Calu3 (cell line): ENCODE results near the gene TTPAL. TPM values are rescaled to one million over a fixed set of nuclear protein-coding genes. Genes with fewer than 3 reads are reported as not detected.

ENCODE experiments used
- BruUV-seq: library from RNA; stranded (reverse); fragments of 400-500 nt; replicated peaks from 2 replicates; lab custom pipeline; 2021; lab: Mats Ljungman, UMichigan
- CTCF ChIA-PET: fragments of 300-600 bp; sonication (Branson Sonifier 250); formaldehyde crosslinking; loops from one replicate; lab custom pipeline; 2022; ENCODE audit warnings: antibody characterized with exemption; lab: Charles Lee
- DNase-seq: peaks from one replicate; pipeline ENCODE4 v3.0.0; 2022
- H3K27ac Mint-ChIP-seq: one replicate; pipeline ENCODE4 v1.8.0; 2022; ENCODE audit warnings: mixed read lengths; ENCODE audit not compliant: unreplicated experiment
- H3K27me3 Mint-ChIP-seq: one replicate; pipeline ENCODE4 v1.8.0; 2022; ENCODE audit warnings: mixed read lengths; ENCODE audit not compliant: unreplicated experiment
- H3K36me3 Mint-ChIP-seq: one replicate; pipeline ENCODE4 v1.8.0; 2022; ENCODE audit warnings: mild to moderate bottlenecking, moderate library complexity, mixed read lengths; ENCODE audit not compliant: insufficient read depth, unreplicated experiment
- H3K4me1 Mint-ChIP-seq: one replicate; pipeline ENCODE4 v1.8.0; 2022; ENCODE audit warnings: mild to moderate bottlenecking, low read depth, mixed read lengths; ENCODE audit not compliant: unreplicated experiment
- H3K4me3 Mint-ChIP-seq: one replicate; pipeline ENCODE4 v1.8.0; 2022; ENCODE audit warnings: mild to moderate bottlenecking, low read depth, moderate library complexity, mixed read lengths; ENCODE audit not compliant: unreplicated experiment
- H3K9me3 Mint-ChIP-seq: one replicate; pipeline ENCODE4 v1.8.0; 2022; ENCODE audit warnings: low read depth, mixed read lengths; ENCODE audit not compliant: unreplicated experiment
- intact Hi-C: fragments of 100-400 bp; cut with micrococcal nuclease; formaldehyde crosslinking; loops from one replicate; pipeline ENCODE4 v1.10.0; 2022; ENCODE audit not compliant: unreplicated experiment
- total RNA-seq: library from RNA; stranded (reverse); gene quantifications from 2 replicates; pipeline ENCODE4 v1.2.3, GENCODE V29; 2022
- TF ChIP-seq, protein P1 (sequence below): fragments of 200-600 bp; IDR thresholded peaks from one replicate; pipeline ENCODE4 v1.8.0; 2022; ENCODE audit warnings: antibody characterized with exemption; ENCODE audit not compliant: unreplicated experiment

TTPAL gene
- total RNA-seq, 1 experiment from 2014 or later, result 39.9 TPM

DNA sequence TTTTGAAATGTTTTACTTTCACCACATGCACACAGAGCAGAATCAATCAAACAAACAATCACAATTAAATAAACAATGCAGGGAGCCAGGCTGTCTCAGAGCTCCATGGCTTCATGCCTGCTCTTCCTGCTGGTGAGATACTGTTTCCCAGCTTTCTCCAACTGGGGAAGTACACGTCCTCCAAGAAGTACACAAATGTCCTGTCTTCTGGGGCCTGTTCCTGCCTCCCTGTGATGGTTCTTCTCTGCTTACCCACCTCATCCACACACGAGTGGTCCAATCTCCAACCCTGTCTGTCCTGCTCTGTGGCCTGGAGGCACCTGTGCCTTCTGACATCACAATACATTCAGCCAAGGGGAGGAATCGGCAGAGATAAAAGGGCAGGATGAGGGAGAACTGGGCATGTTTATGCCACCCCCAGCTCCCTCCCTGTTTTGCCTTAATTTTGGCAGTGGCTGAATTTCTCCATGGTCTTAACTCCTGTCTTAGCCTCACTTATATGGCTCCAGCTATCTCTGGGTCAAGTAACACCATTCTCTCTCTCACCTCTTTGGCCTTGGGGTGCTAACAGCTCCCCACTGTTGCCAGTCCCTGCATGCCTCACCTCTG lies 25.3 kb upstream of the TTPAL start:
- no peaks in the 10 kb centered on the region for H3K36me3 Mint-ChIP-seq
- TF ChIP-seq, protein P1, sequence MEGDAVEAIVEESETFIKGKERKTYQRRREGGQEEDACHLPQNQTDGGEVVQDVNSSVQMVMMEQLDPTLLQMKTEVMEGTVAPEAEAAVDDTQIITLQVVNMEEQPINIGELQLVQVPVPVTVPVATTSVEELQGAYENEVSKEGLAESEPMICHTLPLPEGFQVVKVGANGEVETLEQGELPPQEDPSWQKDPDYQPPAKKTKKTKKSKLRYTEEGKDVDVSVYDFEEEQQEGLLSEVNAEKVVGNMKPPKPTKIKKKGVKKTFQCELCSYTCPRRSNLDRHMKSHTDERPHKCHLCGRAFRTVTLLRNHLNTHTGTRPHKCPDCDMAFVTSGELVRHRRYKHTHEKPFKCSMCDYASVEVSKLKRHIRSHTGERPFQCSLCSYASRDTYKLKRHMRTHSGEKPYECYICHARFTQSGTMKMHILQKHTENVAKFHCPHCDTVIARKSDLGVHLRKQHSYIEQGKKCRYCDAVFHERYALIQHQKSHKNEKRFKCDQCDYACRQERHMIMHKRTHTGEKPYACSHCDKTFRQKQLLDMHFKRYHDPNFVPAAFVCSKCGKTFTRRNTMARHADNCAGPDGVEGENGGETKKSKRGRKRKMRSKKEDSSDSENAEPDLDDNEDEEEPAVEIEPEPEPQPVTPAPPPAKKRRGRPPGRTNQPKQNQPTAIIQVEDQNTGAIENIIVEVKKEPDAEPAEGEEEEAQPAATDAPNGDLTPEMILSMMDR, result no peak
- CTCF ChIA-PET, result interaction anchor here (0.6 kb wide), 1 partner anchor 20 kb away, joined by 3 read pairs; no protein-coding TSS in a partner anchor
- H3K27ac Mint-ChIP-seq, result no peak overlapping the region
- DNase-seq, result no peak
- H3K9me3 Mint-ChIP-seq, result no peaks in the 10 kb centered on the region
- peaks cover 38% of the 10 kb centered on the region for H3K27me3 Mint-ChIP-seq
- BruUV-seq, result no TSS peak
- intact Hi-C loops, result no loop called here
- H3K4me3 Mint-ChIP-seq, result no peak overlapping the region
- no peaks in the 10 kb centered on the region for H3K4me1 Mint-ChIP-seq

DNA sequence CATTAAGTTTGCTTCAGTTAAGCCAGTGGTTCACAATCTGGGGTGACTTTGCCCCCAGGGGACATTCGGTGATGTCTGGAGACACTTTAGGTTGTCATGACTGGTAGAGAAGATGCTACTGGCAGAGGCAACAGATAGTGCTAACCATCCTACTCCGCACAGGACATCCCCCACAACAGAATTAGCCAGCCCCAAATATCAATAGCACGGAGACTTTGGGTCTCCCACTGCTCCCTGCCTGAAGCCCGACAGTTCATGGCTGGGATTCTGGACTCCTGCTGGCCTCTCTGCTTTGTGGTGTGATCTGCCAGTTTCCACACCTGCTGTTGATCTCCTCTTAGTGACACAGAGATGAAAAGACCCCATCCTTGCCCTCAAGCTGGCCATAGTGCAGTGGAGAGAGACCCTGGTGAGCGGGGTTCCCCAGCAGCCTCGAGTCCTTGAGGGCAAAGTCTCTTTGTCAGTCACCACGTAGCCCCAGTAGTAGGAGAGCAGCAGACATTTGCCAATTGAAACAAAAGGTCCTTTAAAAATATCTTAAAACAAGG lies 24.7 kb upstream of the TTPAL start:
- Mint-ChIP-seq H3K27ac (no peak overlapping the region), H3K9me3 (no peaks in the 10 kb centered on the region), H3K36me3 (no peaks in the 10 kb centered on the region), H3K27me3 (peaks cover 32% of the 10 kb centered on the region), H3K4me3 (no peak overlapping the region), H3K4me1 (no peaks in the 10 kb centered on the region)
- TF ChIP-seq, protein P1, result no peak
- intact Hi-C loops, result no loop called here
- DNase-seq, result no peak
- CTCF ChIA-PET, result no interaction called here
- no TSS peak for BruUV-seq

DNA sequence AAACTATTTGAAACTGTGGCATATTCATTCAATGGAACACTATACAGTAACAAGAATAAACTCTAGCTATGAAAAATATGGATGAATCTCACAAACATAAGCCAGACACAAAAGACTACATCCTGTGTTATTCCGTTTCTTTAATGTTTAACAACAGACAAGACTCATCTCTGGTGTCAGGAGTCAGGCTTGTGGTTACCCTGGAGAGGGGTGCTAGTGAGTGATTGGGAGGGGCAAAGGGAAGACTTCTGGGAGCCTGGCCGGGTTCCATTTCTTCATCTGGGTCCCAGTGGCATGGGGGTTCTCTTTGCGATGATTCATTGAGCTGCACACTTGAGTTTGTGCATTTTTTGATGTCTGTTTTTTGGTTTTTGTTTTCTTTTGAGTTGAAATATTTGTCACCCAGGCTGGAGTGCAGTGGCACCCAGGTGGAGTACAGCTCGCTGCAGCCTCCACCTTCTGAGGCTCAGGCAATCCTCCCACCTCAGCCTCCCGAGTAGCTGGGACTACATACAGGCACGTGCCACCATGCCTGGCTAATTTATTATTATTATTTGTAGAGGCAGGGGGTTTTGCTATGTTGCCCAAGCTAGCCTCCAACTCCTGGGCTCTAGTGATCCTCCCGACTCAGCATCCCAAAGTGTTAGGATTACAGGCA lies 21.2 kb upstream of the TTPAL start:
- DNase-seq, result no peak
- peaks cover 14% of the 10 kb centered on the region for H3K27me3 Mint-ChIP-seq
- intact Hi-C loops, result no loop called here
- H3K4me3 Mint-ChIP-seq, result no peak overlapping the region
- no peak overlapping the region for H3K27ac Mint-ChIP-seq
- no TSS peak for BruUV-seq
- no peaks in the 10 kb centered on the region for H3K4me1 Mint-ChIP-seq
- CTCF ChIA-PET, result interaction anchor here (1.3 kb wide), 1 partner anchor 16 kb away, joined by 3 read pairs; no protein-coding TSS in a partner anchor
- TF ChIP-seq, protein P1, result no peak
- H3K9me3 Mint-ChIP-seq, result no peaks in the 10 kb centered on the region
- no peaks in the 10 kb centered on the region for H3K36me3 Mint-ChIP-seq

DNA sequence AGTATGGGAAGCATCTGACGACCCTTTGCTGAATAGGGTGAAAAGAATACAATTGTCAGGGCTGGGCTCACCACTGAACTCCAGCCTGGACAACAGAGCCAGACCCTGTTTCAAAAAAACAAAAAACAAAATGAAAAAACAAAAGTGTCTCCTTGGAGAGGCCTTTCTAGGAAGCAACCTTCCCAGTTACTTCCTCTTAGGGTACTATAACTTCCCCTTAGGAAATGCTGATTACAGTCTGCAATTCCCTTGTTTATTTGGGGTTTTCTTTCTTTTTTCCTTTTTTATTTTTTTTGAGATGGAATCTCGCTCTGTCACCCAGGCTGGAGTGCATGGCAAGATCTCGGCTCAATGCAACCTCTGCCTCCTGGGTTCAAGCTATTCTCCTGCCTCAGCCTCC lies 20.5 kb upstream of the TTPAL start:
- BruUV-seq, result no TSS peak
- Mint-ChIP-seq H3K4me1 (no peaks in the 10 kb centered on the region), H3K4me3 (no peak overlapping the region), H3K27ac (no peak overlapping the region), H3K36me3 (no peaks in the 10 kb centered on the region), H3K27me3 (peaks cover 14% of the 10 kb centered on the region), H3K9me3 (no peaks in the 10 kb centered on the region)
- no peak for DNase-seq
- TF ChIP-seq, protein P1, result no peak
- CTCF ChIA-PET, result no interaction called here
- intact Hi-C loops, result no loop called here
